GM21723 (cell line): Measurements from ENCODE around the gene AP3S2.
"Not testable (repeated sequence)": the region's sequence is repeated elsewhere in the genome, so short reads cannot be mapped to it uniquely, and the experiment has no call there.

Experiments used
- ATAC-seq: cut with Tn5 transposase; IDR thresholded peaks from one replicate; pipeline ENCODE4 v1.9.1; 2021; ENCODE audit warnings: mild to moderate bottlenecking, moderate library complexity; ENCODE audit not compliant: unreplicated experiment

AP3S2 gene

DNA sequence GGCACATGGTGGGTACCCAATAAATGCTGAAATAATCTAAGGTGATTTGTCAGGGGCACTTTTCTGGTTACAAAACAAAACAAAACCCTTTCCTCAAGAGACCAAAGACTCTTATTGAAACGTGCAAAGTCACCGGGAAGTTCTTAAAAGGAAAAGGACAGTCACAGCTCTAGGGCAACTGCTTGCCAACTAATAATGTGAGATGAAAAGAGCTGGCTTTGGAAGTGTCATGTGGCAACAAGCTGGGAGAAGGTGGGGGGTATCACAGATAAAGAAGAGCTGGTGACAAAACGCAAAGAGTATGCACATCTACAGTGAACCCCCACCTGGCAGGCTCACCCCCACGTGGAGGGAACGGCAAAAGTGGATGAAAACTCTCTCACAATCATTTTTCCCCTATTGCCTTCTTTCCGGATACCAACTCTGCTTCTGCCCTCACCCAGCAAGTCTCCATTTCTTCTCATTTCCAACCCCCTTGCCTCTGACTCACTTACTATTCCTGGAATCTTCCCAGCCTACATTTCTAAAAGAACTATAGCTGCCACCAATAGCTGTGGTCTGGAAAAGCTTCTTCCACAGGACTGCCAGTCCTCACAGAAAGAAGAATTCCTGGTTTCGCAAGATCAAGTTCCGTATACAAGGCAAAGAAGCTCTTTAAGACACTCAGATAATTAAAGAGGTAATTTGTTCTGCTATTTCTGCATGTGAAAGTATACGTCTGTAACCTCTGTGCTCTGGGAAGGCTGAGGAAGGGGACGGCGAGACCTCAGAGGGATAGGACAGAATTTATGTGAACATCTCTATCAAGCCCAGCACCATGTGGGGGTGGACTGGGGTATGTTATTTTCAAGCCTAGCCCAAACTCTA is 57.3 kb downstream of the AP3S2 start:
- no peak for ATAC-seq

DNA sequence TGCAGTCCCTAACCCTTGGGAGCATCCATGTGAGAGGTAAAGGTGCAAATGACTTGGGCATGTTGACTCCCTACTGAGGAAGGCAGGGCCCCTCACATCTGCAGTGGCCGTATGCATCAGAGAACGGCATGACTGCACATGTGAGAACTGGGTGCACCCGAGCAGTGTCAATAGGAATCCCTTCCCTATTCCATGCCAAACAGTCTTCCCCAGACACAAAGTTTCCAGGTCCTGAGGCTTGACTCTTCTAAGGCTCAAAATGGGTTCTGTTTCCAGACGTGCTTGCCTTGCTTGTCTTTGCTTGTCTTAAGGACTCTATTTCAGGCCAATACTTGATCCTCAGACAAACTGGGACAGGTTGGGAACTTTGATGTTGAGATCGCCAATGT is 58.6 kb downstream of the AP3S2 start:
- no peak for ATAC-seq

DNA sequence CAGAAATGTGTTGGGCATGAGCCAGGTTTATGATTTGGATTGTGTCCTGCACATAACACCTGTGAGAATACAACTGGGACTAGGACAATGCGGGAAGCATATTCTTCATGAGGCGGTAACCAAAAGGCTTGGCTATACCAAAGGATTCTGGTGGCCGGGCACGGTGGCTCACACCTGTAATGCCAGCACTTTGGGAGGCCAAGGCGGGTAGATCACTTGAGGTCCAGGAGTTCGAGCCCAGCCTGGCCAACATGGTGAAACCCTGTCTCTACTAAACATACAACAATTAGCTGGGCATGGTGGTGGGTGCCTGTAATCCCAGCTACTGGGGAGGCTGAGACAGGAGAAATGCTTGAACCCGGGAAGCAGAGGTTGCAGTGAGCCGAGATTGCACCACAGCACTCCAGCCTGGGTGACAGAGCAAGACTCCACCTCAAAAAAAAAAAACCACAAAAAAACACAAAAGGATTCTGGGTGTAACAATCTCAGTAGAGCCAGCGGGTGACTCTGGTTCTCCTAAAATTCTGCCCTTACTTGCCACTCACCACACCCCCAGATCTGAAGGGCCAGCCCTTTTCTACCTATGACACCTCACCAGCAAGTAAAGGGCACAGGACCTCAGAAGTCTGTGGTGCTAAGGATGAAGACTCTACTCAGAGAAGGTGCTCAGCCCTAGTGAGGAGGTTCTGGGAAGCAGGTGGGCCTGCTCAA is 59.2 kb downstream of the AP3S2 start:
- ATAC-seq = not testable (repeated sequence)

DNA sequence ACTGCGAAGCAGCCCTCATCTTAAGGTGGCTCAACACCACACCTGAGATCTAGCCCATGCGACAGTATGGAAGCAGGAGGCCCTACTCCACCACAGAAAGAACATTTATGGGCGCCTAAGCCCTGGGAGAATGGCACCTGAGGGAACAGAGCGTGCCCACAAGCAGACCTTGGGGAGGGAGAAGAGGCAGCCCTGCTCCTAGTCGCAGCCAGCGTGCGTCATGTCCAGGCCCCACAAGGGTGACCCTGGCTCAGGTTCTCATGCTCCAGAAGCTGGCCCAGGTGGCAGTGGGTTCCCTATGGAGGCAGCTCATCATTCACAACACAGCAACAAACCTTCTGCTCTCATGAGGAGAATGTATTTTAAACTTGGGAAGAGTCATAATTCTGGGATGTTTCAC is 59.8 kb downstream of the AP3S2 start:
- no peak for ATAC-seq

DNA sequence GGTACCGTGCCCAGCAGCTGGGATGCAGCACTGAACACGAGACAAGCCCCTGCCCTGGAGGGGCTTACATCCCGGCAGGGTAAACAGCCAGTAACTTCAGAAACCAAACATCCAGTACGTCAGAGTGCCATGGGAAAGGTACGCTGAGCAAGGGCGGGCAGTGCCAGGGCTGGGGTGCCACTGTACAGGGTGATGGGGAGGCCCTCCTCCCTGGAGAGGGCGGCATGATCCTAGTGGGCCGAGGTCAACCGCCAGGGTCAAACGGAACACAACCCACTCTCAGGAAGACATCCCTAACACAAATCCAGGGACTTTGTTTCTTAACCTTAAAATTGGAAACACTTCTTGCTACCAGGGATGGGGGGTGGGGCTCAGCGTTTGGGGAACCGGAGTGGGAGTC is 63.2 kb downstream of the AP3S2 start:
- no peak for ATAC-seq

DNA sequence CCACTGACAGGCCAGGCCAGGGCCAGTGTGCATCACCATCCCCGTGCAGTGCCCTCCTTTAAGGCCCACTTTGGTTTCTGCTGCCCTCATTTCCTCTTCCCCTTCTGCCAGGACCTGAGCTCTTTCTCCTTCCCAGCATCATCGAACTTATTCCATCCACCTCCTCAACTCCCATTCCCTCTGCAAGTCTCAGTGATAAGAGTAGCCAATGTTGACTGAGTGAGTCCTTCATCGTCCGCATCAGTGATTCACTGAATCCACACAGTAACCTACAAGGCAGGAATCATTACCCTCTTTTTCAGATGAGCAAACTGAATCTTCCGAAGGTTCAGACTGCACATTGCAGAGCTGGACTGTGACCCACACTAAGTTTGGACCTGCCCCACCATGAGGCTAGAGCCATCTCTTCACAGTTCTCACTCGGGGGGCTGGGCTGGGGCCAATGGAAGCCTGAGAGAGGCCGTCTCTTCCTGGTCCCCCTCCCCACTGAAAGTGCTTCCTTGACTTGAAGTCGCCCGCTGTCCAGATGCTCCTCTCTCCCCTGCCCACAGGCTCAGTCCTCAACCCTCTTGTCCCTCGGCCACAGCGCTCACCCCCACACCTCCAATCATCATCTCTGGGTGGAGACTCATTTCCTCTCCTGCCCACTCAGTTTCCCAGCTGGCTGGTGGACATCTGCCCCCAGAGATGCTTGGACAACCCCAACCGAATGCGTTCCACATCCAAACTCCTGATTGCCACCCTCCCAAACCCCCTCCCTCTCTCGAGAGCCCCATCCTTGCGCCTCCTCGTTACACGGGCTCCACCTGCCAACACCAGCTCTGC is 64.0 kb downstream of the AP3S2 start:
- no peak for ATAC-seq

DNA sequence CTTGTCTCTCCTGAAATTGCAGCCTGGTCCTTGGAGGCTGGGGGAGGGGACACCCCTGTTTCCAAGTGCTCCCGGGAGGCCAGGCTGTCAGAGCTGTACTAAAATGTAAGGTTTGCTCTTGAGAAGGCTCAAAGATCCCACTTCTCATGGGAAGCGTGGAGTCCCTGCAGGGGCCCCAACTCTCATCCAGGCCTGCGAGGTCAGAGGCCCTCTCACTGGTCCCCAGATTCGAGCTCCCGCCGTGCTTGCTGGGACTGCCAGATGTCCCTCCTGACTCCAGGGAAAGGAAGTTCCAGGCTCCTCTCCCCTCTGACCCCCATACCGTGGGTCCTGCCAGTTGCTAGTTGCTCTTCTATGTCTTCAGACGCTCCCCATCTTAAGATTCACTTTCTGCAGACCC is 64.6 kb downstream of the AP3S2 start:
- no peak for ATAC-seq

DNA sequence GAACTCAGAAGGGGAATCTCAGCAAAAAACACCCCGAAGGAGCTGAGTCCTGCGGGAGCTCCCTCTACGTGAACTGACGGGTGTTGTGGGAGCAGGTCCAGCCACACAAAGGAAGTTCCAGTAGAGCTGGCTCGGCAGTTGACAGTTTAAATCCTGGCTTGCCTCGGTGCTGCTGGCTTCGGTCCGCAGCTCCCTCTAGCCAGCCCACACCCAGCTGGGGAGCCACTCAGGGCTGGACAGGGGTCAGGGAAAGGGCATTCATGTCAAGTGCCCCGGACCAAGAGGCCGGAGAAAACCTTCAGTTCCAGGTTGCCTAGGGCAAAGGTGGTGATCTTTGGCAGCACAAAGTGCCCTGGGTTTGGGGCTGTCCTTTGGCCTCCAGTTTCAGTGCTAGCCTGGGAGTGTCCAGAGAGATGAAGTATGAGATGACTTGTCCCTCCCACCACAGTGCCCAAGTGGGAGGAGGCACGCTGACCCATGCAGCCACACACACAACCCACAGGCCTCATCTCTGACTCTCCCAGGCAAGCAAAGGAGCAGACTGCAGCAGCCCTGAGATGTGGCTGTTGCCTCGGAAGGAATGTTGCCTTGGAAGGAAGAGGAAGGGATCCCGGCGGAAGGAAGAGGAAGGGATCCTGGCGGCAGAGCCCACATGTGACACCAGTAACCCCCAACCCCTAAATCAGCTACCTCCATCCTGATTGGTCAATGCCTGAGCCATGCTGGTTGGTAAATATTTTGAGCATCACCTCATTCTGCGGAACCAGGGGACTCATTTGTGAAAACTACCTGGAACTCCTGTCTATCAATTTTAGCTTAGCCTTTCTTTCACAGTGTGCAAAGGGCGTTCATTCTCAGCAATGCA is 65.3 kb downstream of the AP3S2 start:
- no peak for ATAC-seq

DNA sequence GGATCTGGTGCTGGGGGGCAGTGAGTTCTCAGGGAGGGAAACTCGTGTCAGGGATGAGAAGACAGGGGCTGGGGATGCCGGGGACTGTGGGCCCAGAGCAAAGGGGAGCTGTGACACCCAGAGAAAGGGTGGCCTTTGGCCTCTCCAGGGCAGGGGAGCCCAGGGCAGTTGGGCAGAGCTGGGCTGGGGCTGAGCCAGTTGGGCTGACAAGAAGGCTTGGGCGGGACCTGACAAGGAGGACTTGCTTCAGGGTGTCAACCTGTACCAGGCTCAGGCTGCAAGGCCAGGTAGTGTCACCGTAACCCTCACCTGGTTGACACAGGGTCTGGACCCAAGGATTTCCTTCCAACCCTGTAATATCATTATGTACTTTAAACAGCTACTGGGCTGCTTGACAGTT is 66.0 kb downstream of the AP3S2 start:
- ATAC-seq = no peak

DNA sequence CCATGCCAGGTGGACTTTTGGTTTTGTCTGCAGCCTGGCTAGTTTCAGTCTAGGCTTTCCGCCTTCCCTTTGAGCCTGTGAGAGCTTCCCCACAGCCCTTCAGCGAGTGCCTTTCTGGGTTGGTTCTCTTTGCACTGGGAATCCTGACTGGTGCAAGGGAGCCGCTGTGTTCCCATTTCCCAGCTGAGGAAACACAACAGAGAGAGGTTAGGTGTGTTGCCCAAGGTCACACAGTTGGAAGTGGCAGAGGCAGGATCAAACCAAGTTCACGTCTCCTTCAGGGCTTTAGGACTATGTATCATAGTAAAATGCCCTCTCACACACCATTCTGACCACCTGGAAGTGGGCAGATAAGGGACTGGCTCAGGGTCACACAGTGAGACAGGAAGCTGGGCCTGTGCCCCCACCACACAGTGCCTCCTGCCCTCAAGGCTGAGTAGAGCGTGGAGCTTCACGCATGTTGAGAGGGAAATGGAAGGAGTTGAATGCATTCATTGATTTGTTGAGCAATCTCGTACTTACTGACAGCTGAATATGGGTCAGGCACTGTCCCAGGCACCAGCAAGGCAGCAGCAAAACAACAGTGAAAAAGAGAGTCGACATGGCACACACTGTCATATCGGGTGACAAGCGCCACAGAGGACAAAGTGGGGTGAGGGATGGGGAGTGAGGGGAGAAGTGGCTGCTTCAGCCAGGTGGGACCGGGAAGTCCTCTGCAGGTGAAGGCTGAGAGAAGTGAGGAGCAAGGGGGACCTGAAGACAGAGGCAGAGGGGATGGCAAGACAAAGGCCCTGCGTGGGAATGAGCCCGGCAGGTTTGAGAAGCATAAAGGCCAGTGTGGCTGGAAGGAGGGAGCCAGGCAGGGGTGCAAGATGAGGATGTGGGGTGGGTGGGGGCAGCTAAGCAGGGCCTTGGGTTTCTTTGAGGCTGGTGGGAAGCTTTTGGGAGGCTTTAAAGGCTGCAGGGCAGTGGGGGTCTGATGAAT is 66.8 kb downstream of the AP3S2 start:
- ATAC-seq = no peak

DNA sequence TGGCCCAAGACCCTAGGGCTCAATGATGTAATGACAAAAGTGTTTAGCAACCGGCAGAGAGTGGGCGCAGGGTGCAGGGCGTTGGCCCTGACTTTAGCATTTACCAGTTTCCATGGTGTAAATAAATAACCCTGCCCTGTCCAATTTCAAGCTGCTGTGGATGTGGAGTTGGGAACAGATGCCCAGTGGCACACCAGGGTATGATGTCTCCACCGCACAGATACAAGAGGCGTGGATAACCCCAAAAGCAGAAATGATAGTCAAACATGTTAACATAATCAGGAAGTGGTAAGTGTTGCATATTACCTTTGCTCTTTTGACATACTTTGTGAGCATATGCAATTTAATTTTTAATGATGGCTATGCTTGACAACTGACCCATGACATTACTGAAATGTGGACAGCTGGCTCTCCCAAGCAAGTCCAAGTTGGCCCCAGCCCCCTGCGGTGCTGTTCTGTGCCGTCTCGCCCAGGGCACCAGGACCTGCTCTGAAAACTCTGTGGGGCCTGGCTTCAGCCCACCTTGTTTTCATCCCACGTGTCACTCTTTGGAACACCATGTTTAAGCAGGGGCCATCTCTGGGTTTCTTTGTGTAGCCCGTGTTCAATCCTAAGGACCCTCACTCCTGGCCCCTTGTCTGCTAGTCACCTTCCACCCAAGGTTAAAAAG is 68.4 kb downstream of the AP3S2 start:
- ATAC-seq = no peak

DNA sequence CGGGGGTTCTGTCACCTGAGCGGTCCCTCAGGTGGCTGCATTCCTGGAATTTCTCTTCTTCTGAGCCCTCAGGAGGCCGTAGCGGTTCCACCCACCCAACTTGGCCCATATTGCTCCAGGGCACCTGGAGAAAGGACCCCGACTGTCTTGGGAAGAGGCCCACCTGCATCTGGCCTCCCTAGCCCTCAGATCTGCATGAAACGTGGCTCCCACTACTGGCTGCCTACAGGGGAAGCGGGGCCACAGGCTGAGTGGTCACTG is 69.3 kb downstream of the AP3S2 start:
- ATAC-seq = no peak

DNA sequence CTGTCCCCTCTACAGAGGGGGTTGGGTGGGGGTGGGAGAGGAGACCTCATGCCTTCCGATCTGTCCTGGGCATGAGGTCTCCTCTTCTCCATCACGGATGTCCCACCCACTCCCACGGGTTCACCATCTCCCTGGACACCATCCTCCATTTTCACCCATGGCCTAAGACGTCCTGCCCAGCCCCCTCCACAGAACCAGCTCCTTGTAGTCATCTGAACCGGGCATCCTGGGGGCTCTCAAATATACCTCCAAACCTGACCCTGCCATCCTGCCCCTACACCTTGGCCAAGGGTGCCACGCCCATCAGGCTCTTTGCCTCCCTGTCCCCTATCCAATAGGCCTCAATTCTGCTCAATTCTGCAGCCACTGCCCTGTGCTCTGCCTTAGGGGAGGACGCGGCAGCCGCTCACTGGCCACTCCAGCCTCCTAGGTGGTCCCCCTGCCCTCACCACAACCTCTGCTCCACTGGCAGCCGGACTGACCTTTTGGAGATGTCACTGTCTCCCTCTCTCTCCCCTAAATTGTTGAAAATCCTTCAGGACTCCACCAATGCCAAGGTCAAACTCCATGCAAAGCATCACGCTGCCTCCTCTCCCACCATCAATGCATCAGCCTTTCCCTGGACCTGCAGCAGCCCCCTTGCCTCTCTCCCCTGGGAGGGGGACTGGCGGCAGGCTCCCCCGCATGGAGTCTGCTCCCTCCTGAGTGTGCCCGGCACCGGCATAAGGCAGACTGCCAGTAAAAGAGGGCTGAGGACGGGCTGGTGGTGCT is 69.8 kb downstream of the AP3S2 start:
- ATAC-seq = no peak

DNA sequence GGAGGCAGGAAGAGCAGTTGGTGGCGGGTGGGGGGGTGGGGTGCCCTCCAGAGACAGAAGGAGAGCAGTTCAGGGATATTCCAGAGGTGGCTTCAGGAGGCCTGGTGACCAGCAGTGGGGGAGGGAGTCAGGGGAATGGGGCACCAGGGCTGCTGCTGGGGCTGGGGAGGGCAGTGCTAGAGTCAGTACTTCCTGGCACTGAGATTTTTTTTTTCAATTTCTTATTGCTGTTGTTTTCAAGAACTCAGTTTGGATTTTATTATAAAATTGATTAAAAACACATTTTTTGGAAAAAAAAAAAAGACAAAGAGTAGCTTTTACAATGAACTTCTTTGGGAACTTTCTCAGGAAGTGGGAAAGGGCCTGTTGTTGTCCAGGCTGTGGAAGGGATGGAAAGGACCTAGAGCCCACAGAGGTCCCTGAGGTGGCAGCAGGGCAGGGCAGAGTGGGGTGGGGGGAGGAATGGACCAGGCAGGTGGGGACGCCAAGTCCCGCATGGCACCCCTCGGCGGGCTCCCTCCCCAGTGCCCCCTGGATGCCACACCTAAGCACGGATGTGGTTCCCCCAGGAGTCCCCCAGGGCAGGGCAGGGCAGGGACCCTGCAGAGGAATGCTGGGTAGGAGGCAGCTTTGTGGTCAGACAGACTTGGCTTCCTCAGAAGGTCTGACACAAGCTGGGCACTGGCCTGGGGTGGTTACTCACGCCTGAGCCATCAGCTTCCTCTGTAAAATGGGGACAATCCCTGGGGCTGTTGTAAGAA is 70.7 kb downstream of the AP3S2 start:
- ATAC-seq = no peak

DNA sequence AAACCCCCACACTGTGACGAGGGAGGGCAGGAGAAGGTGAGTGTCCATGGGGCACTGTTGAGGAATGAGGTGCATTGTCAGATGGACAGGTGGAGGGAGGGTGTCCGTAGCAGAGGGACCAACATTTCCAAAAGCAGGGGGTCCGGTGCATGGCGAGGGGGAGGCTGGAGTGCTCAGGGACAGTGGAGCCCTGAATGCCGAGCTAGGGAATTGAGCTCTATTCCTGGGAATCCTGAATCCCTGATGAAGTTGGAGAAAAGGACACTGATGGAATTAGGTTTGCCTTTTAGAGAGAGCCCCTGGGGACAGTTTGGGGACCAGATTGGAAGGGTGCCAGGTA is 71.2 kb downstream of the AP3S2 start:
- ATAC-seq = no peak

DNA sequence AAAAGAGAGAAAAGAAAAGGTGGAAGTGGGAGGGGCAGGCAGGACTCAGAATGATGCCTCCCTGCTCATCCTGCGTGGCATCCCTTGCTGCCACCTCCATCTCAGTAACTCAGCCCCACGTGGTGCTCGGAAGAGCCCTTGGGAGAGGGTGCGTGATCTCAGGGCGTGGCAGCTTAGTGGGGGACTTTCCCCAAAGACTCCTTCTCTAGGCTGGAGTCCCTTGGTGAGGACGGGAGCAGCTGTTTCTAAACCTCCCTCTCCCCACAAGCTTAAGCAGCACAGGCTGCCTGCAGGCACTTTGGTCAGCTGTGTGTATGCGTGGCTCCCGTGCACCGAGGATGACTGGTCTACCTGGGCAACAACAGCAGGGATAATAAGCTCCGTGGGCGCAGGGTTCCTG is 71.8 kb downstream of the AP3S2 start:
- no peak for ATAC-seq

DNA sequence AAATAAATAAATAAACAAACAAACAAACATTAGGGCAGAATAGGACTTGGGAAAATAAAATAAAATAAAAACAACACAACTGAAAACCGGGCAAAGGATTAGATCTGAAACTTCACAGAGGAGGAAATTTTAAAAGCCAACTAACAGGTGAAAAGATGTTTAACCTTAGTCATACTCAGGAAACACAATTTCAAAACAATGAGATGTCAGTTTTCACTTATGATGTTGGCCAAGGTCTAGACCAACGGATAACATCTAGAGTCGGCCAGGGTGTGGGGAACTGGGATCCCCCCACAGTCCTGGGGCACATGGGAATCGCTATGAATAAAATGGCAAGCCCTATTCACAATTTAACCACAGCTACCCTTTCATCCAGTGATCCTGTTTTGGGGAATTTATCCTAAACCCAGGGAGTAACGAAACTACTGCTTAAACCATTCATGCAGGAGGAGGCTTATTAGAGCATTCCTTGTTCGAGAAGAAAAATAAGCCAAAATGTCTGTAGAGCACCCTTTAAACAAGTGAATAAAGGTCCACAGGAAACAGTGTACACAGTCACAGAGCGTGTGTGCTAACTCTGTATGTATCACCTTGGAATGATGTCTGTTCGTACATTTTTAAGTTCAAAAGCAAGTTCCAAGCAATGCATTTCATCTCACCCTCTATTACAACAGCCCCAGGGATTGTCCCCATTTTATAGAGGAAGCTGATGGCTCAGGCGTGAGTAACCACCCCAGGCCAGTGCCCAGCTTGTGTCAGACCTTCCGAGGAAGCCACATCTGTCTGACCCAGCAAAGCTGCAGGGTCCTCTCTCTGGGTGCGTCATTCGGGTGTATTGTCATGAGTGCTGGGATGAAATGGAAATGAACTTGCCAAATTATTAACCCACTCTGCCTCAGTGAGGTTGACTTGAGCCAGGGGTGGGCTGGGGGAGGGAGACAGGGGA is 72.9 kb downstream of the AP3S2 start:
- no peak for ATAC-seq
